EL (cell line): ENCODE results near the gene ADGRL1.
"Not testable (repeated sequence)": the region's sequence is repeated elsewhere in the genome, so short reads cannot be mapped to it uniquely, and the experiment has no call there.

ENCODE experiments used
- DNase-seq: peaks from one replicate; pipeline ENCODE4 v3.0.0-alpha.2; 2016

The ADGRL1 gene

DNA sequence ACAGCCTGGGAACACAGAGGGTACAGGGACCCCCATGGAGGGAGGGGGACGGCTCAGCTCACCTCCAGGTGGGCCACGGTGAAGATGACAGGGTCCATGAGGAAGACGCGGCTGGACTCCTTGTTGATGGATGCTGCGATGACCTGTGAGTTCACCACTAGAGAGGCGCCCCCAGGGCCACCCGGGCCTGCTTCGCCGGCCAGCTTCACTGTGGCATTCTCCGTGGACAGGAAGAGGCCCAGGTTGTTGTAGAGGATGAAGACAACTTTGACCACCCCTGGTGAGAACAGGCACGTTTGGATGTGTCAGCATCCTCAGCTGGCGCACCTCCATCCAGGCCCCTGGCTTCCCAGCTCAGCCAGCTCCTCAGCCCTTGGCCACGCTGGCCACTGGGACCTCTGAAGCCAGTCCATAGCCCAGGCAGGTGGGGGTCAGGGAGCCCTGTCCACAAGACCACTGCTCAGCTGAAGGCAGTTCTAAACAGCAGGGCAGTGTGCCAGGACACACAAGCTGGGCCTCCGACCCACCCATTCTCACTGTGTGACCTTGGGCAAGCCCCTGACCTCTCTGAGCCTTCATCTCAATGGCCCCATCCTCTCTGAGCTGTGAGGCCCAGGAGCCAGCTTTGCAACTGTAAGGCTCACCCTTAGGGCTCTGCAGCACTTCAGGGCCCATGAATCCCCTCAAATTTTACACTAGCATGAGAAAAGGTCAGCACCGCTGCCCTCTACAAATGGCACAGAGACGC lies 47.5 kb downstream of the ADGRL1 start:
- no peak for DNase-seq

DNA sequence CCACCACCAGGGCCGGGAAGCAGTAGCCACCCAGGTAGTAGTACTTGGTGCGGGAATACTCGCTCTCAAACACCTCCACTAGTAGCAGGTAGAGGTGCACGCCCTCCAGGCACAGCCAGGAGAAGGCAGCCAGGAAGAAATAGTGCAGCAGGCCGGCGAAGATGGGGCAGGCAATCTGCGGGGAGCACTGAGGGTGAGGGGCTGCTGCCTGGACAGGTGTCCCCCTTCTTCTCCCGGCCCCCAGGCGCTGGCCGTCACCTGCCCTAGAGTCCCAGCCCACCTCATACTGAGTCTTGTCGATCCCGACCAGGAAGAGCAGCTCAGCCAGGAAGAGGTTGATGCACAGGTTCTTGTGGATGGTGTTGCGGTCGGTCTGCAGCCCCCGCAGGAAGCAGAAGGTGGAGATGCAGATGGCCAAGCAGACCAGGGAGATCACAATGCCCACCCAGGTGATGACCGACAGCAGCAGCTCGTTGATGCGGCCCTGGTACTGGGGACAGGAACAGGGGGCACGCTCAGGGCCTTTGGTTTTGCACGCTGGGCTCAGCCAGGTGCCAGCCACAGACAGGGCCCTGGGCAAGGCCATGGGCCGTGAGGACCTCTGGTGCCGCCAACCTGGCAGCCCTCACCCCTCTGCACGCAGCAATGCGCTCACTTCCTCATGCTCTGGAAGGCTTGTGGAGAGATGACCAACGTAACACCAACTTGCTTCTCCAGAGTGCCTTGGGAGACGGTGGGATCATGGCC lies 48.8 kb downstream of the ADGRL1 start:
- no peak for DNase-seq

DNA sequence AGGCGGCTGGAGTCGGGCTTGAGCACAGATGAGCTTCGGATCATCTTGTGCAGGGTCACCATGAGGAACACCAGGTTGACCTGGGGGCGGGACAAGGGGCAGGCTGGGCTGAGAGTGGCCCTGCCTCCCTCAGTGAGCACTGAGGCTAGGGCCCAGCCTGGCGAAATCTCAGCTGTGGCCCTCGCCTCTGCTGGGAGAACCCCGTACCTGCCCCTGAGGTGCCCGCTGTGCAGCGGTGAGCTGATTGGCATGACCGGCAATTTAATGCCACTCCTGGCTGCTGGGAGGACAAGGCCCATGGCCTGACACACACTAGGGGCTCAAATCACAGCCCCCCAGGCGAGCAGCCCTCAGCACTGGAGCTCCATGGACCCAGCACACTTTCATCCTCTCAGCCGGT lies 49.8 kb downstream of the ADGRL1 start:
- no peak for DNase-seq

DNA sequence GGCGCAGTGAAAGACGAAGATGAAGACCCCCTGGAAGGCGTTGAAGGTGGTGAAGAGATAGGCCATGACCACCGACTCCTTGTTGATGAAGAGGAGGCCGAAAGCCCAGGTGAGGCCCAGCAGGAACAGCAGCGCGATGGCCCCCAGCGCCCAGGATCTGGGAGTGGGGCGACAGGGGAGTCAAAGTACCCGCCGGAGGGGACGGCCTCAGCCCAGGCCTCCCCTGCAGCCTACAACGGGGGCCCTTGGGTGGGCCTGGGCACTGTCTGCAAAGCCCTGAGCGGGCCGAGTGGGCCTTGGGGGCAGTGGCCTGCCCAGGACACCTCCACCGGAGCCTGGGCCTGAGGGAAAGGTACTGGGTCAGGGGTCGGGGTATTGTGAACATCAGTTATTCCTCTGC lies 50.6 kb downstream of the ADGRL1 start:
- DNase-seq: no peak

DNA sequence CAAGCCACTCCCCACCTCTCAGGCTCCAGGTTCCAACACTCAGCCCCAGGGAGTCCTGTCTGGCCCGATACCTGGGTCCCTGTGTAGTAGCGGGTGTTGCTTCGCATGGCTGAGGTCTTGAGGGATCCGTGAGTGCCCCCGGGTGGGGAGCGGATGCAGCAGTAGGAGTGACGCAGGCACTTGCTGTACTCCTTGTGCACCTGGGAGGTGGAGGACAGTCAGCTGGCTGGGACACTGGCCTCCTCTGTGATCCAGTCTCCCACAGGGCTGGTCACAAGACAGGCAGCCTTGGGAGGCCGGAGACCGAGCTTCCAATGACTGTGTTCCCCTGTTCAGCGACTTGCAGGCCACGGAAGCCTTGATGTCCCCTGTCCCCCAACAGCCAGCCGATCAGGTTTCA lies 53.3 kb downstream of the ADGRL1 start:
- DNase-seq: no peak

DNA sequence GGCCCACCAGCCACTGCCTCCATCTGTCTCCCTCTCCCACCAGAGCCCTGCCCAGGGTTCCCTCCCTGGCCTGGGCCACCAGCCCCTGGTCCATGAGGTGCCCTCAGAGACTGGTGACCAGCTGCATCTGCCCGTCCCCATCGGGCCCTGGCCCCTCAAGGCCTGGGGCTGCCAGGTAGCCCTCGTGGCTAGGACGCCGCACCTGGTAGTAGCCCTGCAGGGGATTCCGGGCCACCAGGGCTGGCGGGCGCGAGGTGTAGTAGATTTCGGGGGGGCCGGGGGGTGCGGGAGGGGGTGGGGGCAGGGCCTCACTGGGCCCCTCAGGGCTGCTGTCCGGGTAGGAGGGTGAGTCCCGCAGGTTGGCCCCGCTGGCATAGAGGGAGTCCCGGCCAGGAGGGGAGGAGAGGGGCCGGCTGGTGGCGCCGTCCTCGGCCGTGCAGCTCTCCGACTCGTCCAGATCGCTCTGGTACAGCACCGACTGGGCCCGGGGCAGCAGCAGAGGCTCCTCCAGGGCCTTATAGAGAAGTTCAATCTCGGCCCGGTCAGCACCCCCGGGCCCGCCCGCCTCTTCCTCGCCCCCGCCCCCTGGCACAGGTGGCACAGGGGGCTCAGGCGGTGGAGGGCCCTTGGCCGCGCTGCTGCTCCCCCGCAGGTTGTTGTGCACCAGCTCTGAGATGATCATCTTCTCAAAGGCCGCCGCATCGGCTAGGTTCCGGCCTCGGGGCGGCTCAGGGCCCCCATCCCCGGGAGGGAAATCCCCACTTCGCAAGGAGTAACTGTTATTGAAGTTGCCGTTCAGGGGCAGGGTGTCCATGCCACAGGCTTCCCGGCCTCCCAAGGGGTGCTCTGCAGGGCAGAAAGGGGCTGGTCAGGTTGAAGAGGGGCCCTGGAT lies 55.0 kb downstream of the ADGRL1 start:
- no peak for DNase-seq

DNA sequence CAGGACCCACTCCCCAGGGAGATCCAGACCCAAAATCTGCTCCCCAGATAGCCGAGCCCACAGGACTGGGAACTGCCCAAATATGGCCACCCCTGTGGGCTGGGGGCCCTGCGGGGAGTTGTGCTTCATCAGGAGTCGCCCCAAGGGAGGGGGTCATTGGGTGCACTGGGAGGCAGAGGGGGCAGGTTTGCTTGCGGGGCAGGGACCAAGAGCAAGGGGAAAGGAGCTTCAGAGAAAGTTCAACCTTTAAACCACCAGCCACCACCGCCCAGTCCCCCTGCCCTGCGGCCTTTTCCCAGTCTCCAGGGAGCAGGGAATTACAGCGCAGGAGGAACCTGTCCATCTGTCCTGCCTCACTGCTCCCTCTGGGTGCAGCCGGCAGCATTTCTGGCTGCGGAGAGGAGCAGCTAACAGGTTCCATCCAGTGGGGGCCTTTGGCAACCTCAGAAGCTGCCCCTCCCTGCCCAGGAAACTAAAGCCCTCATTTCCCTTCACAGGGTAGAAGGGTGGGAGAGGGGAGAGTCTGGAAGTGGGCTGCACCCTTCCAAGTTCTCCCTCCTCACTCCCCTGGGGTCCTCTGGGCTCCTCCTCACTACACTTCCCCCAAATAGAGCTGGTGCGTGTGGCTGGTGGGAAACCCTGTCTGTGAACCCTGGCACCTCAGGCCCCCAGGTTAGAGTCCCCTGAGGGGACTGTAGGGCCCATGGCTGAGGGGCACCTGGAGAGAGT lies 55.8 kb downstream of the ADGRL1 start:
- no peak for DNase-seq

DNA sequence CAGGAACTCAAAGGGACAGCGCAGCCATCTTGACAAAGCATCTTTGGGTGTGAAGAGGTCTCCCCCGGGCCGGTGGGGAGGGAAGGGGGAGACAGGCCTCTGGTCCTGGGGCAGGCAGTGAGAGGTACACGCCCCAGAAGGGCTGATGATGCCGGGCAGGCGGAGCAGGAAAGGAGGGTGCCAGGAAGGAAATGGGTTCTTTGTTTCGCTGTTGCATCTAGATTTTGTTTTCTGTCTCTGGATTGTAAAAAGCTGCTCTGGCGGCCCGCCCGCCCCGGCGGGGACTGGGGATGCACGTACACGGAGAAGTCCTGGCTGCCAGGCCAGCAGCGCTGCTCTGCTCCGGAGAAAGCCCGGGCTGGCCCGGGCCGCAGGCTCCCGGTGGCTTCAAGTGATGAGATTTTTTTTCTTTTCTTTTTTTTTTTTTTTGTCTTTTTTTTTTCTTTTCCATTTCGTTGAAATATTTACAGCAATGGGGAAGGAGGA lies 56.4 kb downstream of the ADGRL1 start:
- no peak for DNase-seq

DNA sequence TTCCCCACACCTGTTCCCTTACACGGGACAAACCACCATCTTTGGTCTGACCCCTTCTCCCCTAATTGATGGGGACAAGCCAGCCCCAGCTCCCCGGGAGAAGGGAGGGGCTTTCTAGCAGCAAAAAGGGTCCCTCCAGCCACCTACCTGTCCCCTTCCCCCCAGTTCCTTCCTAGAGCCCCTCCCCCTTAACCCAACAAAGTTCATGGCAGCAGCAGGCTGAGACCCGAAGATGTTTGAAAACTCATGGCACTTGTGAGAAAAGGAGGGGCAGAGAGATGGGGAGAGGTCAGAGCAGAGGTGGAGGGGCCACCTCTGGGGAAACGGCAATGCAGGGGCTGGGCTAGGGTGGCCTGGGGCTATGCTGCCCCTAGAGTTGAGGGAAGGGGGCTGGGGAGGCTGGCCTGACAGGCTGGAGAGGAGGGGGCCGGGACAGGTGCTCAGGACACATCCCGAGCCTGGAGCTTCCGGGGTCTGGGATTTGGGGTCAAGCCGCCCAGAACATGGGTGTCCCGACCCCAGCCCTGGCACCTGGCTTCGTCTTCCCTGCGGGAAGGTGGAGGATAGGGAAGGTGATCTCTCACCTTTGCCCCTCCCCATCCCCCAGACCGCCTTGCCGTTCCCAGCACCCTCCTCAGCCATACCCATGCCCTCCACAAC lies 57.1 kb downstream of the ADGRL1 start:
- no peak for DNase-seq

DNA sequence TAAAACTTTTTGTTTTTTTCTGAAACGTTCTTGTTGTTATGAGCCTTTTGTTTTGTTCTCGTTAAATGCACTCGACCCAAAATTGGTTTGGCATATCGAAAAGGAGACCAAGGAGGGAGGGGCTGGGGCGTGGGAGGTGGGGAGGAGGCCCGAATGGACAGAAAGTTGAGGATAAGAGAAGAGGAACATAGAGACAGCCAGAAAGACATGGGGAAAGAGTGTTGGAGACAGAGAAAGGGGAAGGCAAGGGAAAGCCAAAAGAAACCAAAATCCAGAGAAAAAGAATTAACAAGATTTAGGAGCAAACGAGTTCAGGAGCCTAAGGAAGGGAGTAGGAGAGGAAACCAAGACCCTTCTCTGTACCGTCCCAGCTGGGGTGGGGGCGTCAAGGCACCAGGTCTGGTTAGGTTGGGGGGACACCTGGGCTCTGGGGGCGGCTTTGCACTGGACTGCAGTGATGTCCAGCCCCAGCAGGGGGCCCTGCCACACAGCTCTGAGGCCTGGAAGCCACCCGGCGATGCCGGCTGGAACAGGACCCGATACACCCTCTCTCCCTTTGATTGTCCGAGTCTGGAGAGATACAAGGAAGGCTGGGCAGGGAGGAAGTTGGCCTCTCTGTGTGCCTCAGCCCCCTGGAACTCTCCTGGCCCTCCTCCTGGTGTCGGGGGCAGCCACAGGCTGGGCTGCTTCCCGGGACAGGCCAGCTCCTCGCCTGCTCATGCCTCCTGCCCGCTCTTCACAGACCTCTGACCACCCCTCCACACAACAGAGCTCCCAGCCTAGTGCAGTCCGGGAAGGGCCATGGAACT lies 58.0 kb downstream of the ADGRL1 start:
- peak; percentile 64 for DNase-seq

DNA sequence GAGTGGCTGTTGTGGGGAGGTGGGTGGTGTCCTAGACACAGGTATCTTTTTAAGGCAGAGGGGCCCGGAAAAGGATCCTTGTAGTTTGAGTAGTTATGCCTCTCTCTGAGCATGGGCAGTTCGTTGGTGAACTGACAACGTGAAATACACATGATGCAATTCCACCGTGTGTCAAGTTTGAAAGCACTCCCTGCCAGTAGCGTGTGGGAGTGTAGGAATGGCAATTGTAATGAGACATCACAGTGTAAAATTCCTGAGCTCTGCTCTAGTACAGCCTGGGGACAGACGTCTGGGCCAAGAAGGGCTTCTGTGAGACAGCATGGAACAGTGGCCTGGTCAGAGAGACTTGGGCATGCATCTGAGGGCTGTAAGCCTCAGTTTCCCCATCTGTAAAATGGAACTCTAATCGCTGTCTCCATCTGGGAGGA lies 59.2 kb downstream of the ADGRL1 start:
- DNase-seq: peak; percentile 75

DNA sequence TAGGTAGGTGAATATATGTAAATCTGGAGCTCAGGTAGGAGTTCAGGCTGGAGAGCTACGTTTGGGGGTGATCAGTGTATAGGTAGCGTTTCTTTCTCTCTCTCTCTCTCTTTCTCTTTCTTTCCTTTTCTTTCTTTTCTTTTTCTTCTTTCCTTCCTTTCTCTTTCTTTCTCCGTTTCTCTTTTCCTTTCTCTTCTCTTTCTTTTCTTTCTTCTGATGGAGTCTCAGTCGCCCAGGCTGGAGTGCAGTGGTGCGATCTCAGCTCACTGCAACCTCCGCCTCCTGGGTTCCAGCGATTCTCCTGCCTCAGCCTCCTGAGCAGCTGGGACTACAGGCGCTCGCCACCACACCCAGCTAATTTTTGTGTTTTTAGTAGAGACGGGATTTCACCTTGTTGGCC lies 59.8 kb downstream of the ADGRL1 start:
- DNase-seq: not testable (repeated sequence)

DNA sequence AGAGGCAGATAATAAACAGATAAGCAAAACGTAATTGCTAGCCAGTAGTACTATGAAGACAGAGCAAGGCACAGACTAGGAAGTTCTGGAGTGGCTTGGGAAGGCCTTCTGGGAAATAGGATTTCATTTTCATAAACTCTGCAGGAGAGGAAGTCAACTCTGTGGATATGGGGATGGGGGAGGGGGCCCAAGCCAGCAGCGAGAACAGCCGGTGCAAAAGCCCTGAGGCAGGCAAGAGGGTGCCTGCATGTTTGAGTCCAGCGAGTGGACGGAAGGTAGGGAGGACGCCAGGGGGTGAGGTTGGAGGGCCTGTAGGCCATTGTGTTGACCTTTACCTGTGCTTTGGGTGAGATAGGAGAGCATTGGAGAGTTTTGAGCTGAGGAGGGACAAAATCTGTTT lies 60.6 kb downstream of the ADGRL1 start:
- DNase-seq: no peak

DNA sequence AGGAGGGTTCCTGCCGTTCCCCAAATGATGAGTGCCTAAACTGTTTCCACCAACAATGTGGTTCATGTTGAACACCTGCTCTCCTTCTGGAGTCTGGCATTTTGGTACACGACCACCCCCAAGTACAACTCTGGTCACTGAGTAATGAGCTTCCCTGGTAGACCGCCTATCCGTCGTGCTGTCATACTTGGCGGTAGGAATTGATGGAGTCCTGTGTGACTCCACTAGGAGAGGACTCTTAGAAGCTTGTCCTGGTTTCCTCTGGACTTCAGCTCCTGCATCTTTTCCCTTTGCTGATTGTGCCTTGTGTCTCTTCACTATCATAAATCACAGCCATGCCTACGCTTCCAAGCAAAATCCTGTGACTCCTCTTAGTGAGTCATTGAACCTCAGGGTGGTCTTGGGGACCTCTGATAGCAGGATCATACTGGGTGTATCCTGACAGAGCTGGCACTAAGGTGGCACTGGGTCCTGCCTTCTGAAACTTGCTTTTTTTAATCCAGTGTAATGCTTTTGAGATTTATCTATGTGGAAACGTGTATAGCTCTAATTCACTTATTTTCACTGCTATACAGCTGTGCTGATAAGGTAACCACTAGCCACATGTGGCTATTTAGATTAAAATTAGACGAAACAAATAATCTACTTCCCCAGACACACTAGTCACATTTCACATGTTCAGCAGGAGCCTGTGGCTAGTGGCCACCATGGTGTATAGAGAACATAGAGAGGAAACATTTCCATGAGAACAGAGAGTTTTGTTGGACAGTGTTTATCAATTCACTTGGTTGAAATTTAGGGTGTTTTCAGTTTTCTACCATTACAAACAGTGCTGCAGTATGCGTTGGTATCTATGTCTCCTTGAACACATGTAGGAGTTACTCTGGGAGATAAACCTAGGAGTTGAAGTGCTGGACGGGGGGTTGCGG lies 63.4 kb downstream of the ADGRL1 start:
- DNase-seq: no peak

DNA sequence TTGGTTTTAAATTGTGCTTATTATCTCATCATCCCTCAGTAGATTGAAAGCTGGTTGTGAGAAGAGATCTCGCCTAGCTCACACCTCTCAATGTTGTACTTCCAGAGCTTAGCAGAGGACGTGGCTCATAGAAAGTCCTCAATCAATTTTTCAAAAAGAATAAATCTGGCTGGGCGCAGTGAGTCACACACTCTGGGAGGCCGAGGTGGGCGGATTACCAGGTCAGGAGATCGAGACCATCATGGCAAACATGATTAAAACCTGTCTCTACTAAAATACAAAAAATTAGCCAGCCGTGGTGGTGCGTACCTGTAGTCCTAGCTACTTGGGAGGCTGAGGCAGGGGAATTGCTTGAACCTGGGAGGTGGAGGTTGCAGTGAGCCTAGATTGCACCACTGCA lies 64.9 kb downstream of the ADGRL1 start:
- DNase-seq: no peak

DNA sequence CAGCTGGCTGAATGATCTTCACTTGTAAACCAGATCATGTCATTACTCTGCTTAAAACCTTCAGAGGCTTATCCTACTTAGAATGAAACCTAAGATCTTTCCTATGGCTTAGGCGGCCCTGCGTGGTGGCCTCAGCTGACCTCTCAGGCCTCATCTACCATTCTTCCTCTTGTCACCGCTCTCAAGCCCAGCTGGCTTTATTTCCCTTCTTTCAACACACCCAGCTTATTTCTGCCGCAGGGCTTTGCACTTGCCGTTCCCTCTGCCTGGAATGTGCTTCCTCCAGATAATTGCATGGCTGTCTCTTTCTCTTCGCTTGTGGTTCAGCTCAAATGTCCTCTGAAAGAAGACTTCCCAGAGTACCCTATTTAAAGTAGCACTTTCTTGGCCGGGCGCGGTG lies 66.0 kb downstream of the ADGRL1 start:
- DNase-seq: peak; percentile 74

DNA sequence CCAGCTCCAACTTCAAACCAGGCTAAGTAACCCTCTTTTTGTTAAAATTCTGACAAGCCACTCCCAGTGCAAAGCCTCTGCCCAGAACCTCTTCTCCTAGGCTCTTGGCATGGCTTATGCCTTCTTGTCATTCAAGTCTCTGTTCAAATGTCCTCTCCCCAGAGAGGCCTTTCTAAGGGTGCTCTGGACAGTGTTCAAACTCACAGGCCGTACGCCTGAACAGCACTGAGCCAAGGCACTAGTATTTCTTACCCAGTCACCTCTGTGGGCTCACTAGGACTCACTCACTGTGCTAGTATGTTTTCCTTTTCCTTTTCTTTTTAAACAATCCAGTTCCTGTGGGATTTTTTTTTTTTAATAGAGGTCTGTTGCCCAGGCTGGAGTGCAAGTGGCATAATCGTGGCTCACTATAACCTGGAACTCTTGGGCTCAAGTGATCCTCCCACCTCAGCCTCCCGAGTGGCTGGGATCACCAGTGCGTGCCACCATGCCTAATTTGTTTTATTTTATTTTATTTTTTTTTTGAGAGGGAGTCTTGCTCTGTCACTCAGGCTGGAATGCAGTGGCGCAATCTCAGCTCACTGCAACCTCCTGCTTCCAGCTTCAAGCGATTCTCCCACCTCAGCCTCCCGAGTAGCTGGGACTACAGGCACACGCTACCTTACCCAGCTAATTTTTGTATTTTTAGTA lies 67.2 kb downstream of the ADGRL1 start:
- DNase-seq: peak; percentile 61

DNA sequence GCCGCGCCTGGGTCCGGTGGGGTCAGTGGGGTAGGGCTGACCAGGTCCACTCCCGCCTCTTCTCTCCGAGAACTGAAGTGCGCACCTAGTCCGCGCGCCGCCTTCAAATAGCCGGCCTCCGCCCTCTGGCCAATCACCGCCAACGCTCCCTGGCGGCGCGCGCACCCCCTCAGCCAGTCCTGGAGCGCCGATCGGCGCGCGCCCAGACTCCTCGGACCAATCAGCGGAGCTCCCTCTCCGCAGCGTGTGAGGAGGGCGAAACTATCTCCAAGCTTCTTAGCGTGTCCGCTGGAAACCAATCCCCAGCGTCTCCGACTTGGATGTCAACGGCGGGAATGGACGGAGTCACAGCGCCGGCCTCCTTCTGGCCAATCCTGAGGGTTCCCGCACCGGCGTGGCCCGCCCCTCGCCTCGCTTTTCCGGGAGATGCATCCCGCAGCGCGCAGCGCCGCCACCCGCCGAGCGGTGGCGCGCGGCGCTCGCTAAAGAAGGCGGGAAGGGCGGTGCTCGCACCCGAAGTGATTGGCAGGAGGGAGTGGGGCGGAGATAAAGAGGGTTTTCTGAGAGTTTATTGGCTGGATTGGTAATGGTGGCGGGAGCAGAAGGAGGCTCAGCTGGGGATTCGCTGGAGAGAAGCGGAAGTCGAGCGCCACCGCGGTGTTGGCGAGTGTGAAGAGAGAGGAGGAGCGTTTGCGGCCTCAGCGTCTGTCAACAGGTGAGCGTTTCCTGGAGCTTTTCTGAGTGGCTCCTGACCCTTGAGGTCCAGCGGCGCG lies 69.3 kb downstream of the ADGRL1 start, which contains the start of gene ASF1B:
Gene ASF1B (minus strand): TSS at position 81 of the 773 bp plus-strand sequence. CDS start 133 bp downstream, outside the sequence.
- peak; percentile 100 for DNase-seq
